Measurements from ENCODE around the gene TXNDC15.
"Not testable (repeated sequence)": the region's sequence is repeated elsewhere in the genome, so short reads cannot be mapped to it uniquely, and the experiment has no call there.

The TXNDC15 gene

GRCh38 chr5:134878403-134878802 lies 4.2 kb downstream of the TXNDC15 start:
- DNase-seq, result no peak

- DNase-seq, result no peak
Measured at GRCh38 chr5:134879456-134879855, 5.3 kb downstream of the TXNDC15 start.

DNA sequence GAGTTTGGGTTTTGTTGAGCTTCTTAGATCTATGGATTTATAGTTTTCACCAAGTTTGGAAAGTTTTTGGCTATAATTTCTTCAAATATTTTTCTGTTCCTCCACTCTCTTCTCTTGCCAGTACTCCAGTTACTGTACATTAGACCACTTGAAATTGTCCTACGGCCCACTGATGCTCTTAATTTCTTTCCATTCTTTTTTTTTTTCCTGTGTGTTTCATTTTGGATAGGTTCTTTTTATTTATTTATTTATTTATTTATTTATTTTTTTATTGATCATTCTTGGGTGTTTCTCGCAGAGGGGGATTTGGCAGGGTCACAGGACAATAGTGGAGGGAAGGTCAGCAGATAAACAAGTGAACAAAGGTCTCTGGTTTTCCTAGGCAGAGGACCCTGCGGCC lies 6.8 kb downstream of the TXNDC15 start:
- DNase-seq, result not testable (repeated sequence)

GRCh38 chr5:134881711-134882110 lies 7.5 kb downstream of the TXNDC15 start:
- DNase-seq, result not testable (repeated sequence)

- DNase-seq, result no peak
Measured at GRCh38 chr5:134887593-134888159, 13.5 kb downstream of the TXNDC15 start.

GRCh38 chr5:134889335-134889734 lies 15.2 kb downstream of the TXNDC15 start:
- no peak for DNase-seq

DNA sequence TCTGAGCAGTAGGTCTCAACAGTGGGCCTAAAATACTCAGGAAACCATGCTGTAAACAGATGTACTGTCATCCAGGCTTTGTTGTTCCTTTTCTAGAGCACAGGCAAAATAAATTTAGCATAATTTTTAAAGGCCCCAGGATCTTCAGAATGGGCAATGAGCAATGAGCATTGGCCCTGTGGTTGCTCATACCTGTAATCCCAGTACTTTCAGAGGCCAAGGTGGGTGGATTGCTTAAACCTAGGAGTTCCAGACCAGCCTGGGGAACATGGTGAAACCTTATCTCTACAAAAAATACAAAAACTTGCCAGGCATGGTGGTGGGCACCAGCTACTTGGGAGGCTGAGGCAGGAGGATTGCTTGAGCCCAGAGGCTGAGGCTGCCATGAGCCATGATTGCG lies 17.3 kb downstream of the TXNDC15 start:
- no peak for DNase-seq

DNA sequence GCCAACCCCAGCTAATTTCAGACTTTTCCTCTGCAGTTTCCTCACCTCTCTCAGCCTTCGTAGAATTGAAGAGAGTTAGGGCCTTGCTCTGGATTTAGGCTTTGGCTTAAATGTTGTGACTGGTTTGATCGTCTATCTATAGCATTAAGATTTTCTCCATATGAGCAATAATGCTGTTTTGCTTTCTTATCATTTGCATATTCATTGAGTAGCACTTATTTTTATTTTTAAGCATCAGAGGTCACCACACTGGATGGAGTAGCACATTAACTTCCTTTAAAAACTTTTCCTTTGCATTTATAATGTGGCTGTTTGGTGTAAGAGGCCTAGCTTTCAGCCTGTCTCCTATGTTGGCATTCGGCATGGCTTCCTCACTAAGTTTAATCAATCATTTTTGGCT lies 18.1 kb downstream of the TXNDC15 start:
- no peak for DNase-seq

GRCh38 chr5:134892926-134893325 lies 18.8 kb downstream of the TXNDC15 start:
- DNase-seq, result no peak

DNA sequence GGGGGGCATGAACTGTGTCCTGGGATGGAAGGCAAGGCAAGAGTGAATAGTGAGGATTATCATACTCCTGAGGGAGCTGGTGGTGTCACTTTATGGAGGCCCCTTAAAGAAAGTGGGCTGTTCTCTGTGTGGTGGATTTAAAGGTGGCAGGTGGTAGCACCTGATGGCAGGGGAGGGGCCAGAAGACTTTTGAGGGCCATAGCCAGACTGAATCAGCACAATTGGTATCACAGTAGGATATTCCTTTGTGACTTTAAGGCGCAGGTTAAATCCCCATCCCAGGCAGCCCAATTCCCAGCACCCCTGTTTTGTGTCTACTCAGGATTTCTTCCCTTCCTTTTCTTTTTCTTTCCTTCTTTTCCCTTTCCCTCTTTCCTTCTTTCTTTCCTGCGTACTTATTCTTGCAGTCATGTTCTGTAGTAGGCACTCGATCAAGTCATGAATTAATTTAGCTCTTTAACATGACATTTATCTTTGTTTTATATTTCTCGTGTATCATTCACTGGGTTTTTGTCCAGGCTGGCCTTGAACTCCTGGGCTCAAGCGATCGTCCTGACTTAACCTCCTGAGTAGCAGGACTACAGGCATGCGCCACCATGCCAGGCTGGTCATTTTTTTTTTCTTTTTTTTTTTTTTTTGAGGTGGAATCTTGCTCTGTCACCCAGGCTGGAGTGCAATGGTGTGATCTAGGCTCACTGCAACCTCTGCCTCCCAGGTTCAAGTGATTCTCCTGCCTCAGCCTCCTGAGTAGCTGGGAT lies 19.8 kb downstream of the TXNDC15 start:
- no peak for DNase-seq

GRCh38 chr5:134902071-134902801 lies 28.1 kb downstream of the TXNDC15 start:
- peak; percentile 60 to 65 for DNase-seq

DNA sequence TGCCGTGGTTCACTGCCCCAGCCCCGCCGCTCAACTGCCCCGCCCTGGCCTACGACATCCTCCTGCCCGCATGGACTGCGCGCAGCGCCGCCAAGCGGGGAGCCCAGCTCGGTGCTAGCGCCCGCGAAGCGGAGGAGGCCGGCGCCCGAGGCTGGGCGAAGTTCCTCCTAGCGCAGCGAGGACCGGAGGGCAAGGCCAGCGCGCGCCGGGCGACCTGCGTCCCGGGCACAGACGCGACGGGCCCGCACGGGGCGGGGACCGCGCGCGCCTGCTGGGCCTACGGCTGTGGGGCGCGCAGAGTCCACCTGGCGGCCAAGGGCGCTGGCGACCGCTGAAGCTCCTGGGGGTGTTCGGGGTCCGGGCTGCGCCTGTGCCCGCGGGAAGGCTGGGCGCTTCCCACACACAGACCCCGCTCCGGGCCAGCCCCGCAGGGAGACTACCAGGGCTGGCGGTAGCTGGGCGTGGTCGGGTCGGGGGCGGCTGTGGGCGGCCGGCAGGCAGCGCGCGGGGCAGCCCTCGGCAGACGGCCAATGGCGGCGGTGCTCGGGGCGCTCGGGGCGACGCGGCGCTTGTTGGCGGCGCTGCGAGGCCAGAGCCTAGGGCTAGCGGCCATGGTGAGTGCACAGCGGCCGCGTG lies 30.6 kb downstream of the TXNDC15 start, which contains the start of gene PCBD2:
TSS of gene PCBD2 (plus strand) at position 522 of the 636 bp plus-strand sequence. CDS start at position 531, 9 bp downstream.
- peak; percentile 95 to 97 for DNase-seq

DNA sequence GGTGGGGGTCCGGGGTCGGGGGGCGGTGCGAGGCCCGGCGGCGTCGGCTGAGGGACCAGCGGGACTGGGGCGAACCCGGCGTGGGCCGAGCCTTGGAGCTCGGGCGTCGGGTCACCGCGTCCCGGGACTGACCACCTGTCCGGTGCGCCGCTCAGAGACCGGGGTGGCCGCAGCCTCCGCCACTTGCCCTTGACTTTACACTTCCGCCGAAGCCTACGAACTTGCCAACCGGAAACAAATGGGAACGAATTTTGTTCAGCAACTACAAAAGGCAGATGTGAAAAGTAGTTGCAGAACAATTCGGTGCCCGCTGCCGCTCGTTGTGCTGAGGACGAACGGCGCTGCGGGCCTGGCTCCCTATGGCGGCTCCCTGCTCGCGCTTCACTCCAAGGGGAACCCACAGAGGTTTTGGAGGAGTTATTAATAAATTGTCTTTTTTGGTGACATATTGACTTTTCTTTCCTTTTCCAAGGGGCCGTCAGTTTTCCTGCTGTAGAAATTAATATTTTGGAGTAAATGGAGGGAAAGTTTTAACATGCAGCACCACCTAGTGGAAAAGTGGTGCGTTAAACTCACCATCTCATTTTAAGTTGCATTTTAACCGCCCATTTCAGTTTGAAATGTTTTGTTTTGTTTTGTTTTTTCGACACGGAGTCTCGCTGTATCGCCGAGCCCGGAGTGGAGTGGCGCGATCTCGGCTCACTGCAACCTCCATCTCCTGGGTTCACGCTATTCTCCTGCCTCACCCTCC lies 31.2 kb downstream of the TXNDC15 start:
- DNase-seq, result peak; percentile 48 to 74

- no peak for DNase-seq
Measured at GRCh38 chr5:134906811-134907210, 32.6 kb downstream of the TXNDC15 start.

- DNase-seq, result not testable (repeated sequence)
Measured at GRCh38 chr5:134910752-134911151, 36.6 kb downstream of the TXNDC15 start.

GRCh38 chr5:134911285-134912206 lies 37.4 kb downstream of the TXNDC15 start:
- no peak for DNase-seq

DNA sequence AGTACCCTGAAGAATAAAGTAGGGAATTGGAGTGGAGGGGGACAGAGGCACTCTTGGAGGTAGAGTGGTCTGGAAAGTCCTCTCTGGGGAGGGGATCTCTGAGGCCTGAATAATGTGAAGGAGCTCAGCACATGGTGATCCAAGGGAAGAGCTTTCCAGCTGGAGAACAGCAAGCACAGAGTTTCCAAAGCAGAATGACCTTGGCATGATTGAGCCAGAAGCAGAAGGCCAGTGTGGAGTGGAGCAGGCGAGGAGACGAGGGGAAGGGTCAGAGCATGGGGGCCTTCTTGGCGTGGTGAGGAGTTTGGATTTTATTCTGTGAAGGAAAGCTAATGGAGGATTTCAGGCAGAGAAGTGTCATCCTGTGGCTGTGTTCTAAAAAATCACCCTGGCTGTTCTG lies 39.1 kb downstream of the TXNDC15 start:
- no peak for DNase-seq

DNA sequence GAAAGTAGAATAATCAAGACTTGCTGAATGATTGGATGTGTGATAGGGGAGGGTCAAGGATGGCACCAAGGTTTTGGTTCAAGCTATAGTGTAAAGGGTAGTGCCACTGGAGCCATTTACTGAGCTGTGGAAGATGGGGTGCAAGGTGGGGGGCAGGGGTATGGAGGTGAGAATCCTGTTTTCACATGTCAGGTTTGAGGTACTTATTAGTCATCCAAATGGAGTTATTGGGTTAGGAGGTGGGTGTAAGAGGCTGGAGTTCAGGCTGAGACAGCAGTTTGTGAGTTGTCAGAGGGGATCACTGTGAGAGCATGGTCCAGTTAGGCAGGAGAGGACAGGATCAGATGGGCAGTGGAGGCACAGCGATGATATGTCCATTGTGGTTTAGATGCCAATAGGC lies 39.6 kb downstream of the TXNDC15 start:
- no peak for DNase-seq

DNA sequence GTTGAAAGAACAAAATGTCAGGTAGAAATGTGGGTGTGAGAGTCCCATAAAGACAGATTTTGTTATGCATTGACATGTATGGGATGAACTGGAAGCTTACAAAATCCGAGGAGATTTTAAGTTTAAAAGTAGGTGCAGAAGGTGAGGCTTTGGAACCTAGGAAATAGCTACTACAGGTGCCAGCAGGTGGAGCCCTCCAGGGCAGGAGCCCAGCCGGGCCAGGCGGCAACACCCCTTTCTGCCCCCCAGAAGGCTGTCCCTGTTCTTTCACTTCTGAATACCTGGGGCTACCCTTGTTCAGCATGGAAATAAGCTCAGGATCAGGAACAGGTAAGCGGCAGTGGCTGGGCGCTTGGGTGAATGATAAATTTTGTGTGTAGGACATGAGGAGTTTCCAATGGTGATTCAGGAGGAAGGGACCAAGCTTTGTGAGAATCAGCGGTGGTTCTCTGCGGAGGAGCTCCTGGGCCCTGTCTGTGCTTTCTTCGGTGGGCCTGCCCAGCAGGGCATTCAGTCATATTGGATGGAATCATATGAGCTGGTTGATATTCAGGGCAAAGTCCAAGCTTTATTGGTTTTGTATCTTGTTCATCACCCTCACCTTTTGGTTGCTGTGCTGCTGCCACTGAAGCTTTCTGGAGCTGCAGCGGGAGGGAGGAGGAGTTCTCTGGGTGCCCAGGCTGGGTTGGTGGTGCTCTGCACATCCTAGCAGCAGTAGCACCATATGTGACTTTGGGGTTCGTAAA lies 43.1 kb downstream of the TXNDC15 start:
- no peak for DNase-seq

DNA sequence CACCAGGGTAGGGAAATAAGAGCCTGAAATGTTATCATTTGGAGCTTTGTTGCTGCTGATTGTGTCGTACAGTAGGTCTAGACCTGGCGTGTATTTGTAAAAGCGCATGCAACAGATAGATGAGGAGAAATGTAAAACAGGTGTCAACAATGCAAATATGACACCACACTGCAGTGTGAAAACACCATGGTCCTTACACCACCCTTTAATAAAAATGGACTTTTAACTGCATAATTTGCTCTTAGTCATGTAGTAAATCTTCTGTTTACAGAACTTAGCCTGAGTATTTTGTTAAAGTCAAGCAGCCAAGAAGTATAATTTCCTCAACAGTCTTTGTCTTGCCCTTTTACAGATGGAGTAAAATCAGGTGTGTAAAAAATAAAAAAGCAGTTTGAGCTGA lies 44.7 kb downstream of the TXNDC15 start:
- DNase-seq, result no peak
